Trophoblast cell (in vitro differentiated cells and primary cell): ENCODE measurements around the gene WDR72.

ENCODE experiments used
- DNase-seq, 2 donors: peaks; one replicate each; pipeline ENCODE4 v3.0.0-alpha.2; 2016
- H2AFZ ChIP-seq: 2 replicates; pipeline ENCODE4 v1.6.1; 2013; ENCODE audit warnings: low read length, moderate library complexity, mild to moderate bottlenecking; ENCODE audit not compliant: insufficient read depth, poor library complexity
- H2AK5ac ChIP-seq: 2 replicates; pipeline ENCODE4 v1.6.1; 2013; ENCODE audit warnings: mild to moderate bottlenecking, low read length
- H2BK120ac ChIP-seq: 2 replicates; pipeline ENCODE4 v1.6.1; 2013; ENCODE audit warnings: low read length, mild to moderate bottlenecking, moderate library complexity; ENCODE audit not compliant: insufficient read depth, poor library complexity
- H2BK12ac ChIP-seq: 2 replicates; pipeline ENCODE4 v1.6.1; 2013; ENCODE audit warnings: mild to moderate bottlenecking, low read length, moderate library complexity
- H2BK5ac ChIP-seq: 2 replicates; pipeline ENCODE4 v1.6.1; 2013; ENCODE audit warnings: low read length, low read depth, moderate library complexity, mild to moderate bottlenecking; ENCODE audit not compliant: poor library complexity
- H3K14ac ChIP-seq: 2 replicates; pipeline ENCODE4 v1.6.1; 2013; ENCODE audit warnings: mild to moderate bottlenecking, low read length
- H3K18ac ChIP-seq: 2 replicates; pipeline ENCODE4 v1.6.1; 2013; ENCODE audit warnings: mild to moderate bottlenecking, low read length
- H3K23ac ChIP-seq: 2 replicates; pipeline ENCODE4 v1.6.1; 2013; ENCODE audit warnings: low read length
- H3K27ac ChIP-seq: 2 replicates; pipeline ENCODE4 v1.5.1; 2013; ENCODE audit warnings: low read depth, mild to moderate bottlenecking, inconsistent platforms, low read length, moderate library complexity
- H3K27me3 ChIP-seq: 2 replicates; pipeline ENCODE4 v1.6.1; 2013; ENCODE audit warnings: inconsistent platforms, mild to moderate bottlenecking, low read length, moderate library complexity; ENCODE audit not compliant: insufficient read depth
- H3K36me3 ChIP-seq, 2 experiments: 1 replicate in 1 of 2; 2 replicates in 1 of 2; pipeline ENCODE4 v1.6.1; 2013; ENCODE audit warnings: low read length in 2 of 2, mild to moderate bottlenecking in 2 of 2, moderate library complexity in 1 of 2; ENCODE audit not compliant: insufficient read depth in 2 of 2, control insufficient read depth in 1 of 2
- H3K4ac ChIP-seq: 2 replicates; pipeline ENCODE4 v1.6.1; 2013; ENCODE audit warnings: low read depth, mild to moderate bottlenecking, low read length, moderate library complexity
- H3K4me1 ChIP-seq, 2 experiments: 1 replicate in 1 of 2; 2 replicates in 1 of 2; pipeline ENCODE4 v1.6.1; 2013; ENCODE audit warnings: low read length in 2 of 2, mild to moderate bottlenecking in 2 of 2, moderate library complexity in 1 of 2; ENCODE audit not compliant: insufficient read depth in 2 of 2, control insufficient read depth in 1 of 2
- H3K4me2 ChIP-seq: 2 replicates; pipeline ENCODE4 v1.6.1; 2013; ENCODE audit warnings: inconsistent platforms, mild to moderate bottlenecking, low read length, moderate library complexity
- H3K4me3 ChIP-seq: 2 replicates; pipeline ENCODE4 v1.5.1; 2013; ENCODE audit warnings: mild to moderate bottlenecking, low read depth, low read length, inconsistent platforms
- H3K79me1 ChIP-seq: one replicate; pipeline ENCODE4 v1.6.1; 2013; ENCODE audit warnings: low read length
- H3K79me2 ChIP-seq: 2 replicates; pipeline ENCODE4 v1.6.1; 2013; ENCODE audit warnings: low read length, mild to moderate bottlenecking; ENCODE audit not compliant: control insufficient read depth, insufficient read depth, poor library complexity
- H3K9ac ChIP-seq: 2 replicates; pipeline ENCODE4 v1.6.1; 2013; ENCODE audit warnings: mild to moderate bottlenecking, low read length
- H3K9me3 ChIP-seq: 2 replicates; pipeline ENCODE4 v1.6.1; 2013; ENCODE audit warnings: low read depth, mild to moderate bottlenecking, control low read depth, inconsistent platforms, low read length; ENCODE audit not compliant: insufficient read depth
- H4K12ac ChIP-seq: 2 replicates; pipeline ENCODE4 v1.6.1; 2013; ENCODE audit warnings: low read depth, mild to moderate bottlenecking, low read length, moderate library complexity
- H4K8ac ChIP-seq: 2 replicates; pipeline ENCODE4 v1.6.1; 2013; ENCODE audit warnings: low read depth, mild to moderate bottlenecking, low read length, moderate library complexity
- H4K91ac ChIP-seq: one replicate; pipeline ENCODE4 v1.6.1; 2013; ENCODE audit warnings: low read depth, mild to moderate bottlenecking, low read length, moderate library complexity
- WGBS: extraction: QIAGEN DNeasy Blood & Tissue Kit; methylation state at CpG from one replicate; pipeline ENCODE4 v1.1.7; 2013; ENCODE audit warnings: missing lambda C conversion rate; ENCODE audit not compliant: insufficient read length, insufficient coverage; ENCODE audit errors: extremely low coverage; 5-methylcytosine and 5-hydroxymethylcytosine counted together

Gene WDR72

GRCh38 chr15:53565721-53566120 is 193.7 kb downstream of the WDR72 start:
- H3K27ac ChIP-seq, result no peak overlapping the region
- H3K4me1 ChIP-seq, result no peaks in the 10 kb centered on the region
- H2BK5ac ChIP-seq, result no peak overlapping the region
- no peaks in the 10 kb centered on the region for H3K36me3 ChIP-seq
- H3K9ac ChIP-seq, result no peak overlapping the region
- no peak overlapping the region for H3K4me3 ChIP-seq
- no peak overlapping the region for H2BK120ac ChIP-seq
- H3K4ac ChIP-seq, result no peak overlapping the region
- no peak overlapping the region for H3K4me2 ChIP-seq
- no peak overlapping the region for H4K91ac ChIP-seq
- no peaks in the 10 kb centered on the region for H3K79me2 ChIP-seq
- DNase-seq, result no peak
- H2AK5ac ChIP-seq, result no peak overlapping the region
- no peak overlapping the region for H4K12ac ChIP-seq
- H2AFZ ChIP-seq, result no peak overlapping the region
- H2BK12ac ChIP-seq, result no peak overlapping the region
- H3K18ac ChIP-seq, result no peak overlapping the region
- no CpG with 5 or more reads among the region's 4 CpGs for whole genome bisulfite sequencing
- no peaks in the 10 kb centered on the region for H3K9me3 ChIP-seq
- H3K23ac ChIP-seq, result no peak overlapping the region
- H3K14ac ChIP-seq, result no peak overlapping the region
- no peaks in the 10 kb centered on the region for H3K79me1 ChIP-seq
- no peaks in the 10 kb centered on the region for H3K27me3 ChIP-seq
- no peak overlapping the region for H4K8ac ChIP-seq

GRCh38 chr15:53564647-53565046 is 194.8 kb downstream of the WDR72 start:
- Histone ChIP-seq H2BK12ac (no peak overlapping the region), H3K18ac (no peak overlapping the region), H2AFZ (no peak overlapping the region), H3K27me3 (no peaks in the 10 kb centered on the region), H3K23ac (no peak overlapping the region), H2AK5ac (no peak overlapping the region), H3K79me2 (no peaks in the 10 kb centered on the region), H3K14ac (no peak overlapping the region), H3K4ac (no peak overlapping the region), H3K27ac (no peak overlapping the region), H4K91ac (no peak overlapping the region), H3K4me2 (no peak overlapping the region), H2BK5ac (no peak overlapping the region), H3K4me1 (no peaks in the 10 kb centered on the region), H4K12ac (no peak overlapping the region), H4K8ac (no peak overlapping the region), H3K9me3 (no peaks in the 10 kb centered on the region), H2BK120ac (no peak overlapping the region), H3K9ac (no peak overlapping the region), H3K79me1 (no peaks in the 10 kb centered on the region), H3K4me3 (no peak overlapping the region), H3K36me3 (no peaks in the 10 kb centered on the region)
- WGBS, result no CpG with 5 or more reads among the region's 2 CpGs
- no peak for DNase-seq

- Histone ChIP-seq H3K23ac (no peak overlapping the region), H3K79me1 (no peaks in the 10 kb centered on the region), H4K91ac (no peak overlapping the region), H2BK12ac (no peak overlapping the region), H3K27ac (no peak overlapping the region), H4K8ac (no peak overlapping the region), H3K4me2 (no peak overlapping the region), H3K4me3 (no peak overlapping the region), H3K9me3 (no peaks in the 10 kb centered on the region), H3K14ac (no peak overlapping the region), H2AK5ac (no peak overlapping the region), H3K79me2 (no peaks in the 10 kb centered on the region), H2BK120ac (no peak overlapping the region), H3K4ac (no peak overlapping the region), H3K27me3 (no peaks in the 10 kb centered on the region), H3K9ac (no peak overlapping the region), H3K36me3 (no peaks in the 10 kb centered on the region), H2BK5ac (no peak overlapping the region), H2AFZ (no peak overlapping the region), H3K18ac (no peak overlapping the region), H4K12ac (no peak overlapping the region), H3K4me1 (no peaks in the 10 kb centered on the region)
- WGBS, result no CpG with 5 or more reads among the region's 4 CpGs
- no peak for DNase-seq
These were observed 195.8 kb downstream of the WDR72 start for GRCh38 chr15:53563627-53564026.

DNA sequence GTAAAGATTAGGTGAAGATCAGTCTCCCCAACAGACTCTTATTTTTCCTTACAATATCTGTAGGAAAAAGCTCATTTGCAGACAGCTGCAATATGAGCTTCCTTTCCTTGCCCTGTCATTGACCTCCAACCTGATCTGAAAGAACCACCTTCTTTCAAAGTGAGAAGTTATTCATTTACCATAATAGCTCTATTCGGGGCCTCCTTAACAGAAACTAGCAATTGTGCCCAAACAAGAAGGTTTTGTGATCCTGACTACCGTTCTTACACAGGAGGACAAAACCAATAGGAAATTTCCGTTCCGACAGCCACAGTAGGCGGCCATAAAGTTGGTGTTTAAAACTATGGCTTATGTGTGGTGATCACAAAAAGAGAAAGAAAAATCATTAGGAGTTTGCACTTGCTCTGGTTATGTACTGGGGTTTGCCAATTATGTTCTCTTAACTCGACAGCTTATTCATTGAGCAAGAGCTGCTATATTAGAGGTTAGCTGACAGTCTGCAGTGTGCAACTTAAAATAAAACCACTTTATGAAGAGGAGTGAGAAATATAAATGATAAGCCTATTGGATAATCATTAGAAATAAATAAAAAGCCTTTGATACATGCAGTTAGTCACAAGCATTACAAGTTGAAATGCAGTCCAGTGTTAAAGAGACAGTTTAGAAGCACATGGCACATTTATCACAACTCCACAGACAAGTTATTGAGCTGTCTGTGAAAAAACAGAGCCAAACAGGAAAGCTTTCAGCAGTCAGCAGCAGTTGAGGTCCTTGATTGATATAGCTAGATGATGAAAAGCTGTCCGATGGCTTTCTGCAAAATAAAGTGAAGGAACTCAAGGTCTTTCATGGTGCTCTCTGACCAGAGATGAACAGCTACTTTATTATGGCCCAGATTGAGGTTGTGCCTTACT is 199.8 kb downstream of the WDR72 start:
- H3K23ac ChIP-seq, result no peak overlapping the region
- WGBS, result no CpG with 5 or more reads among the region's 7 CpGs
- no peak overlapping the region for H3K9ac ChIP-seq
- H3K4me1 ChIP-seq, result no peaks in the 10 kb centered on the region
- H3K36me3 ChIP-seq, result no peaks in the 10 kb centered on the region
- H4K8ac ChIP-seq, result no peak overlapping the region
- H3K4me3 ChIP-seq, result no peak overlapping the region
- no peak overlapping the region for H3K18ac ChIP-seq
- H2BK12ac ChIP-seq, result no peak overlapping the region
- no peaks in the 10 kb centered on the region for H3K79me1 ChIP-seq
- H2AFZ ChIP-seq, result no peak overlapping the region
- H4K12ac ChIP-seq, result no peak overlapping the region
- H3K4ac ChIP-seq, result no peak overlapping the region
- no peak overlapping the region for H2BK5ac ChIP-seq
- no peak overlapping the region for H4K91ac ChIP-seq
- no peak overlapping the region for H2BK120ac ChIP-seq
- no peaks in the 10 kb centered on the region for H3K9me3 ChIP-seq
- no peak for DNase-seq
- no peak overlapping the region for H3K14ac ChIP-seq
- H3K27me3 ChIP-seq, result no peaks in the 10 kb centered on the region
- no peaks in the 10 kb centered on the region for H3K79me2 ChIP-seq
- no peak overlapping the region for H3K4me2 ChIP-seq
- H2AK5ac ChIP-seq, result no peak overlapping the region
- H3K27ac ChIP-seq, result no peak overlapping the region
